Kidney (tissue), 14 donors: ENCODE data around the gene CEP68. TPM values are rescaled to one million over a fixed set of nuclear protein-coding genes. Genes with fewer than 3 reads are reported as not detected.

Source experiments
- DNase-seq, 5 donors: peaks; one replicate each; pipeline ENCODE4 v3.0.0-alpha.2; 2013 to 2020
- FAIRE-seq: peaks from 2 replicates; lab custom pipeline; 2012; peaks lifted over from hg19 to GRCh38; lab: Jason Lieb, UNC
- H3K27ac ChIP-seq, 2 donors: one replicate each; pipeline ENCODE4 v1.7.0; 2013; ENCODE audit warnings: low read depth in 2 of 2, low read length in 2 of 2, inconsistent platforms in 1 of 2
- H3K27me3 ChIP-seq: one replicate; pipeline ENCODE4 v1.7.1; 2013; ENCODE audit warnings: low read length, inconsistent platforms; ENCODE audit not compliant: control insufficient read depth, insufficient read depth
- H3K36me3 ChIP-seq, 3 donors: one replicate each; pipeline versions ENCODE4 v1.7.0 to v1.7.1; 2013; ENCODE audit warnings: low read length in 3 of 3, control low read depth in 1 of 3, inconsistent platforms in 1 of 3; ENCODE audit not compliant: insufficient read depth in 3 of 3, control insufficient read depth in 2 of 3
- H3K4me1 ChIP-seq, 3 donors: one replicate each; pipeline versions ENCODE4 v1.7.0 to v1.7.1; 2013; ENCODE audit warnings: low read length in 3 of 3, inconsistent platforms in 1 of 3, low read depth in 1 of 3; ENCODE audit not compliant: control insufficient read depth in 2 of 3, insufficient read depth in 2 of 3
- H3K4me3 ChIP-seq, 3 donors: one replicate each; pipeline versions ENCODE4 v1.7.0 to v1.8.1; 2013; ENCODE audit warnings: low read length in 3 of 3, control low read depth in 1 of 3, inconsistent platforms in 1 of 3
- H3K9ac ChIP-seq, 3 donors: one replicate each; pipeline versions ENCODE4 v1.7.0 to v1.7.1; 2013; ENCODE audit warnings: low read length in 3 of 3, control low read depth in 1 of 3, inconsistent platforms in 1 of 3
- H3K9me3 ChIP-seq, 3 donors: one replicate each; pipeline versions ENCODE4 v1.7.0 to v1.7.1; 2013; ENCODE audit warnings: low read length in 3 of 3, control low read depth in 1 of 3, inconsistent platforms in 1 of 3; ENCODE audit not compliant: control insufficient read depth in 2 of 3, insufficient read depth in 1 of 3
- CTCF ChIP-seq: IDR thresholded peaks from 3 replicates; pipeline ENCODE4 v1.5.1; 2012; ENCODE audit warnings: mild to moderate bottlenecking, moderate library complexity, borderline replicate concordance; ENCODE audit not compliant: insufficient read depth; ENCODE audit errors: extremely low read depth
- intact Hi-C: fragments of 100-400 bp; cut with DNase I; formaldehyde crosslinking; loops from one replicate; pipeline ENCODE4 v1.11.1; 2022
- polyA plus RNA-seq: library from polyadenylated mRNA; stranded (reverse); fragments of 350-450 nt; fragmentation: Illumina TruSeq; extraction: RNeasy Lipid Tissue Mini Kit (QIAGEN cat#74804); gene quantifications from one replicate; pipeline ENCODE4 v1.2.3, GENCODE V29; 2014; ENCODE audit warnings: low read depth, low replicate concordance; ENCODE audit not compliant: insufficient read depth
- total RNA-seq: library from RNA; stranded (reverse); fragmentation: NEBNext Ultra II Directional; extraction: Animal tissue kit (Norgen Biotek cat#: 25700); gene quantifications from one replicate; pipeline ENCODE4 v1.2.1, GENCODE V29; 2021
- donor health status: control.
- donor health status: control.
- donor health status: control.
- donor health status: control.
- donor health status: control.
- donor health status: DM: yes; HTN: yes; CAD: no.
- donor health status: Normal renal cell carcinoma (clear cell type).

The CEP68 gene
- total and polyA plus RNA-seq, 2 donors from 2014 or later, result 5.6 to 20.3 TPM

GRCh38 chr2:65022189-65022588 lies 34.0 kb upstream of the CEP68 start:
- FAIRE-seq, result no peak
- H3K36me3 ChIP-seq, result no peaks in the 10 kb centered on the region
- no peak overlapping the region for H3K27ac ChIP-seq
- H3K27me3 ChIP-seq, result no peaks in the 10 kb centered on the region
- H3K9me3 ChIP-seq, result no peaks in the 10 kb centered on the region
- no peak overlapping the region for H3K9ac ChIP-seq
- DNase-seq, result no peak
- H3K4me3 ChIP-seq, result no peak overlapping the region
- intact Hi-C loops, result no loop called here
- no peaks in the 10 kb centered on the region for H3K4me1 ChIP-seq
- no peak for TF ChIP-seq CTCF

- no peak for TF ChIP-seq CTCF
- Histone ChIP-seq H3K9me3 (no peaks in the 10 kb centered on the region), H3K4me3 (no peak overlapping the region), H3K4me1 (no peaks in the 10 kb centered on the region), H3K27ac (no peak overlapping the region), H3K27me3 (no peaks in the 10 kb centered on the region), H3K9ac (no peak overlapping the region), H3K36me3 (no peaks in the 10 kb centered on the region)
- DNase-seq (no peak), FAIRE-seq (no peak)
- intact Hi-C loops, result no loop called here
Measured at GRCh38 chr2:65023742-65024141, 32.5 kb upstream of the CEP68 start.

- DNase-seq (no peak), FAIRE-seq (no peak)
- Histone ChIP-seq H3K4me1 (no peaks in the 10 kb centered on the region), H3K27me3 (no peaks in the 10 kb centered on the region), H3K9me3 (no peaks in the 10 kb centered on the region), H3K27ac (no peak overlapping the region), H3K36me3 (no peaks in the 10 kb centered on the region), H3K9ac (no peak overlapping the region), H3K4me3 (no peak overlapping the region)
- TF ChIP-seq CTCF, result no peak
- intact Hi-C loops, result no loop called here
Measured at GRCh38 chr2:65024149-65024829, 31.9 kb upstream of the CEP68 start.
